HepG2 (cell line): Measurements from ENCODE around the gene TMEM190. TPM values are rescaled to one million over a fixed set of nuclear protein-coding genes. Genes with fewer than 3 reads are reported as not detected.

Experiments used
- DNMT1 ChIP-seq: sonication (generic); formaldehyde crosslinking; IDR thresholded peaks from 2 replicates; pipeline ENCODE4 v1.5.1; 2020; ENCODE audit warnings: mild to moderate bottlenecking, missing genetic modification reagents
- DZIP1 ChIP-seq: sonication (generic); formaldehyde crosslinking; IDR thresholded peaks from 2 replicates; pipeline ENCODE4 v1.5.0; 2020; ENCODE audit warnings: mild to moderate bottlenecking, missing genetic modification reagents
- GATAD2A ChIP-seq: IDR thresholded peaks from 2 replicates; pipeline ENCODE4 v1.6.1; 2016
- GTF2F1 ChIP-seq: fragments of 150-350 bp; IDR thresholded peaks from 2 replicates; pipeline ENCODE4 v1.6.1; 2014; ENCODE audit warnings: low read length
- NFIC ChIP-seq: IDR thresholded peaks from 2 replicates; pipeline ENCODE4 v1.6.1; 2012; ENCODE audit warnings: mild to moderate bottlenecking, low read length, inconsistent platforms
- RNF219 ChIP-seq: sonication (generic); formaldehyde crosslinking; IDR thresholded peaks from 2 replicates; pipeline ENCODE4 v1.5.0; 2020; ENCODE audit warnings: mild to moderate bottlenecking, missing genetic modification reagents
- SNAPC2 ChIP-seq: sonication (generic); formaldehyde crosslinking; IDR thresholded peaks from 2 replicates; pipeline ENCODE4 v1.8.1; 2022; ENCODE audit warnings: mild to moderate bottlenecking, missing genetic modification reagents
- ZHX1 ChIP-seq: sonication (generic); formaldehyde crosslinking; IDR thresholded peaks from 2 replicates; pipeline ENCODE4 v1.8.1; 2022; ENCODE audit warnings: low read depth, mild to moderate bottlenecking, missing genetic modification reagents
- polyA plus RNA-seq, 8 experiments: library from polyadenylated mRNA; depleted of rRNA in 3 of 8; stranded (reverse) in 7 of 8; unstranded in 1 of 8; fragments of >200 nt; fragmentation: Illumina TruSeq in 4 of 8; extraction: Trizol in 4 of 8; gene quantifications; 2 replicates each; pipeline versions ENCODE4 v1.2.1 to v1.2.3, GENCODE V29; 2011 to 2016; ENCODE audit warnings: low read depth in 4 of 8, missing spikeins in 1 of 8, mixed read lengths in 1 of 8; ENCODE audit not compliant: insufficient read depth in 1 of 8
- total RNA-seq, 5 experiments: library from RNA; depleted of rRNA; stranded (reverse); fragments of >200 nt; fragmentation: Illumina TruSeq; extraction: Trizol; gene quantifications; 2 replicates each; pipeline ENCODE4 v1.2.3, GENCODE V29; 2016; ENCODE audit warnings: low read depth in 1 of 5

Gene TMEM190
- total and polyA plus RNA-seq, 2 of the 13 experiments (the other 11 are each of a cell fraction or from before 2014, with no cell fraction given): 0.35 to 0.83 TPM

GRCh38 chr19:55344444-55344843 is 32.2 kb upstream of the TMEM190 start (continued):
- TF ChIP-seq DZIP1: no peak
- no peak for TF ChIP-seq DNMT1
- TF ChIP-seq GATAD2A (CRISPR knock-in tag): no peak
- TF ChIP-seq GTF2F1: no peak
- TF ChIP-seq NFIC: no peak
- no peak for TF ChIP-seq SNAPC2 (CRISPR knock-in tag)
- TF ChIP-seq RNF219 (CRISPR knock-in tag): no peak
- TF ChIP-seq ZHX1 (CRISPR knock-in tag): no peak
